ENCODE results near the gene KIF1A. TPM values are rescaled to one million over a fixed set of nuclear protein-coding genes. Genes with fewer than 3 reads are reported as not detected.

Gene KIF1A
- total and polyA plus RNA-seq, 2 of the 13 experiments (the other 11 are each of a cell fraction or from before 2014, with no cell fraction given), result 0.01 TPM; not detected in 1

- Histone ChIP-seq H3K9ac (ENCODE audit: insufficient read depth, low read depth, low read length) (no peak overlapping the region), H3K36me3 (replicated peaks in 1 of 2; ENCODE audit: control insufficient read depth in 1 of 2, insufficient read depth in 2 of 2, low read length in 2 of 2) (no peaks in the 10 kb centered on the region), H2AFZ (ENCODE audit: low read length) (no peak overlapping the region), H4K20me1 (ENCODE audit: insufficient read depth, low read length) (no peaks in the 10 kb centered on the region), H3K79me2 (ENCODE audit: insufficient read depth, low read length) (no peaks in the 10 kb centered on the region), H3K27me3 (ENCODE audit: control insufficient read depth in 1 of 2, insufficient read depth in 2 of 2, low read length in 2 of 2) (peaks cover 23 to 93% of the 10 kb centered on the region in 2 experiments; a peak in 4 of 5 replicates), H3K4me1 (ENCODE audit: insufficient read depth, low read length) (no peaks in the 10 kb centered on the region), H3K27ac (ENCODE audit: extremely low read length, insufficient read depth, low read length) (no peak overlapping the region), H3K4me2 (ENCODE audit: low read depth, low read length) (no peak overlapping the region), H3K9me3 (ENCODE audit: low read length) (no peaks in the 10 kb centered on the region), H3K4me3 (replicated peaks in 1 of 3; ENCODE audit: insufficient read depth in 1 of 3, low read depth in 2 of 3, low read length in 3 of 3) (no peak overlapping the region)
- ATAC-seq, result no peak
- no peak for DNase-seq (ENCODE audit: low spot score)
- WGBS (ENCODE audit: low lambda C conversion rate), result 16% methylated on average over 5 of the region's 5 CpGs
- no TSS peak for BruUV-seq (replicated peaks)
- FAIRE-seq, result no peak
- POLR2A ChIA-PET, result no interaction called here
- in situ Hi-C loops (cut with HindIII; ENCODE audit: extremely low pct_ligation_motif_present, low pct_unique_long_range_greater_than_20kb), result no loop called here
- intact Hi-C loops (cut with micrococcal nuclease; ENCODE audit: unreplicated experiment), result no loop called here
- CTCF ChIA-PET (ENCODE audit: low intra/inter-chr PET ratio, low total read pairs), result no interaction called here
- TF ChIP-seq NFE2L1 (CRISPR knock-in tag; IDR thresholded peaks at IDR 0.05; ENCODE audit: borderline replicate concordance) (no peak), XBP1 (CRISPR knock-in tag; IDR thresholded peaks at IDR 0.05) (no peak), ZNF879 (CRISPR knock-in tag; IDR thresholded peaks at IDR 0.05) (no peak), ZNF790 (CRISPR knock-in tag; IDR thresholded peaks at IDR 0.05; ENCODE audit: borderline replicate concordance) (no peak), LCORL (IDR thresholded peaks at IDR 0.05) (no peak), LCORL (CRISPR knock-in tag; IDR thresholded peaks at IDR 0.05) (no peak), SMAD9 (CRISPR knock-in tag; IDR thresholded peaks at IDR 0.05) (no peak), ZNF501 (CRISPR knock-in tag; IDR thresholded peaks at IDR 0.05) (no peak), BHLHE40 (IDR thresholded peaks at IDR 0.05; ENCODE audit: low read length) (no peak), ZMYM3 (CRISPR knock-in tag; IDR thresholded peaks at IDR 0.05) (no peak), HNRNPLL (IDR thresholded peaks at IDR 0.05; ENCODE audit: low read depth, low read length, poor library complexity, severe bottlenecking) (no peak)
- TF ChIP-seq, protein P1, sequence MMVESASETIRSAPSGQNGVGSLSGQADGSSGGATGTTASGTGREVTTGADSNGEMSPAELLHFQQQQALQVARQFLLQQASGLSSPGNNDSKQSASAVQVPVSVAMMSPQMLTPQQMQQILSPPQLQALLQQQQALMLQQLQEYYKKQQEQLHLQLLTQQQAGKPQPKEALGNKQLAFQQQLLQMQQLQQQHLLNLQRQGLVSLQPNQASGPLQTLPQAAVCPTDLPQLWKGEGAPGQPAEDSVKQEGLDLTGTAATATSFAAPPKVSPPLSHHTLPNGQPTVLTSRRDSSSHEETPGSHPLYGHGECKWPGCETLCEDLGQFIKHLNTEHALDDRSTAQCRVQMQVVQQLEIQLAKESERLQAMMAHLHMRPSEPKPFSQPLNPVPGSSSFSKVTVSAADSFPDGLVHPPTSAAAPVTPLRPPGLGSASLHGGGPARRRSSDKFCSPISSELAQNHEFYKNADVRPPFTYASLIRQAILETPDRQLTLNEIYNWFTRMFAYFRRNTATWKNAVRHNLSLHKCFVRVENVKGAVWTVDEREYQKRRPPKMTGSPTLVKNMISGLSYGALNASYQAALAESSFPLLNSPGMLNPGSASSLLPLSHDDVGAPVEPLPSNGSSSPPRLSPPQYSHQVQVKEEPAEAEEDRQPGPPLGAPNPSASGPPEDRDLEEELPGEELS (CRISPR knock-in tag; IDR thresholded peaks at IDR 0.05), result no peak
Observed at GRCh38 chr2:240767341-240767740, 52.7 kb downstream of the KIF1A start.
